Endothelial cell of umbilical vein (primary cell): ENCODE results near the gene CDC42SE2.

ENCODE experiments used
- CTCF ChIP-seq, 2 donors: IDR thresholded peaks; 1 replicate in 1 of 2; 2 replicates in 1 of 2; pipeline ENCODE4 v1.5.1; 2011; ENCODE audit warnings: low read length in 2 of 2, mild to moderate bottlenecking in 2 of 2, moderate library complexity in 2 of 2, control low read depth in 1 of 2, inconsistent platforms in 1 of 2, low read depth in 1 of 2; ENCODE audit not compliant: insufficient read depth in 1 of 2; ENCODE audit errors: extremely low read depth in 1 of 2
- EZH2 ChIP-seq: IDR thresholded peaks from 2 replicates; pipeline ENCODE4 v1.6.1; 2012; ENCODE audit warnings: borderline replicate concordance, low read depth, mild to moderate bottlenecking, moderate library complexity, low read length, inconsistent platforms; ENCODE audit not compliant: severe bottlenecking
- FOS ChIP-seq: IDR thresholded peaks from 2 replicates; pipeline ENCODE4 v1.6.1; 2011; ENCODE audit warnings: mild to moderate bottlenecking, low read length, moderate library complexity, borderline replicate concordance; ENCODE audit not compliant: insufficient read depth
- GATA2 ChIP-seq: IDR thresholded peaks from 2 replicates; pipeline ENCODE4 v1.7.0; 2011; ENCODE audit warnings: low read depth, mild to moderate bottlenecking, moderate library complexity, mixed read lengths, low read length; ENCODE audit not compliant: insufficient read length, insufficient read depth
- JUN ChIP-seq: IDR thresholded peaks from 2 replicates; pipeline ENCODE4 v1.6.1; 2011; ENCODE audit warnings: borderline replicate concordance, low read depth; ENCODE audit not compliant: insufficient read length, insufficient read depth
- MAX ChIP-seq: IDR thresholded peaks from 2 replicates; pipeline ENCODE4 v1.6.1; 2011; ENCODE audit not compliant: insufficient read depth, insufficient read length
- MYC ChIP-seq: IDR thresholded peaks from one replicate; pipeline ENCODE4 v1.6.1; 2011; ENCODE audit warnings: mild to moderate bottlenecking, low read depth, low read length
- POLR2A ChIP-seq: IDR thresholded peaks from 2 replicates; pipeline ENCODE4 v1.6.1; 2012; ENCODE audit warnings: low read depth, mild to moderate bottlenecking, control low read depth, low read length
- POLR2AphosphoS5 ChIP-seq: IDR thresholded peaks from 2 replicates; pipeline ENCODE4 v1.6.1; 2012; ENCODE audit warnings: low read depth, mild to moderate bottlenecking, control low read depth, low read length, moderate library complexity; ENCODE audit not compliant: insufficient read depth

- no peak for TF ChIP-seq CTCF (IDR thresholded peaks at IDR 0.05; ENCODE audit: extremely low read depth in 1 of 2, insufficient read depth in 1 of 2, low read depth in 1 of 2, low read length in 2 of 2)
- TF ChIP-seq POLR2AphosphoS5: no peak
- TF ChIP-seq POLR2A: no peak
- TF ChIP-seq EZH2: no peak
- no peak for TF ChIP-seq JUN
- no peak for TF ChIP-seq MAX
- TF ChIP-seq FOS: no peak
- TF ChIP-seq GATA2: no peak
- no peak for TF ChIP-seq MYC
These were observed 40.6 kb downstream of the CDC42SE2 start for GRCh38 chr5:131304414-131304813.
